GM18873 (cell line): ENCODE results near the gene PHF8.

Experiments used
- ATAC-seq: cut with Tn5 transposase; IDR thresholded peaks from one replicate; pipeline ENCODE4 v1.9.1; 2021; ENCODE audit warnings: mild to moderate bottlenecking, moderate library complexity, moderate number of reproducible peaks; ENCODE audit not compliant: unreplicated experiment, low FRiP score

The PHF8 gene

DNA sequence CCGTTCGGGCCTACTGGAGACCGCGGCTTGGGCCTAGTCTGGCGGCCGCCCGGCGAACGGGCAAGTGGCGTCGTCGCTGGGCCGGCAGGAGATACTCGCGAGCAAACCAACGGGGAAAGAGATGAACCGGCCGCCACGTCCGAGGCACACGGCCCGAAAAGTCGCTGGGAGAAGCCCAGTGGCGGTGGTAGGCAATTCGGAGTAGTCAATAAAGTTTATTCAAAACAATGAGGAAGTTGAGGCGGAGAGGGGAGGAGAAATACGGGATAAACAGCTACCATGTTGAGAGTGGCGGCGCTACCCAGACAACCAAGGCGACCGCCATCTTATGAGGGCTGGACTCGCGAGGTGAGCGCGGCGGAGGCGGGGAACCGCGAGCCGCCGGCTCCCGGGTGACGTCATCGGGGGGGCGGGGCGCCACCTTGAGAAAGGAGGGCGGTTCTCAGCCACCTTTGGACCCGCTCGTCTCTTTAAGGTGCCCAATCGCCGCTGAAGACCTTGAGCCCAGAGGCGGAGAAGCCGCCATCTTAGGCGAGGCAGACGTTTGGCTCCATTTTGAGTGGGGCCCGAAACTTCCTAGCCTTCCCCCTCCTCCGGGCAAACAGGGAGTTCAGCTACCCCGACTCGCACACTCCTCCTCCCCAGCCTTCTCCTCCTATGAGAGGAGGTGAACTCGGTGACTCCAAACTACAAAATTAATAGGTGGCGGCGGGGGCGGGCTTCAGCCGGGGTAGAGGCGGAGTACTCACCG, at the start of gene PHF8:
PHF8 (minus strand) TSS at position 348 of the 751 bp plus-strand sequence. CDS start 1,745 bp downstream, outside the sequence.
- peak; percentile 80 for ATAC-seq

DNA sequence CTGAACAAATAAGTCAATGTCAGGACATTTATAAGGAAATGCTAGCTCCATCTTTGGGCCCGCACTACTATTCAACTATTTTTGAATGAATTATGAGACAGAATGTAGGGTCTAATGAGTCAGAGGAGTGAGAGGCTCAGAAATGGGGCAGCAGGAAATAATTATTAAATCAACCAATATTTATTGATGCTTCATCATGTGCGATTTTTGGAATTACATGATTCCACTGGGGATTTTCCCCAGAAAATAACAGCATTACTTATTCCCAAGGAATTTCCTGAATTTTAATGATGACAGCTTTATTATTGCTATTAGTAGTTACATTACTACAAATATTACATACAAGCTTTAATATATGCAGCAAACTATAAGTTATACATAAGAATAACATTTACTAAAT, 49.3 kb upstream of the PHF8 start:
- ATAC-seq, result no peak

DNA sequence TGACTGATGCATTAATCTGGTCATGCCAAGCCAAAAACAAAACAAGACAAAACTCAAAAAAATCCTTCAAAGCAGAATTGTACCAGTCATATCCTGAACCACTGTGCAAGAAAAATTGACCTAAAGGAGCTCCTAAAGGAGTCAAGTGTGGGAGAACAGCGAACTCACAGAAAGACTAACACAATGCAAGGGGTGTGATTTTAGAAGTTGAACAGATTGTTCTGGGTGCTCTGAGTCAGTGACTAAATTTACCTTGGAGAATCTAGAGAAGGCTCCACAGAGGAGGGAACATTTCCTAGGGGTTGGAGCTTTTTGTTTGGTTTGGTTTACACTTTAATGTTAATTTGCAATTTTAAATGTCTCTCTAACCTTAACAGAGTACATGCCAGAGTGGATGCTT, 48.9 kb upstream of the PHF8 start:
- no peak for ATAC-seq

DNA sequence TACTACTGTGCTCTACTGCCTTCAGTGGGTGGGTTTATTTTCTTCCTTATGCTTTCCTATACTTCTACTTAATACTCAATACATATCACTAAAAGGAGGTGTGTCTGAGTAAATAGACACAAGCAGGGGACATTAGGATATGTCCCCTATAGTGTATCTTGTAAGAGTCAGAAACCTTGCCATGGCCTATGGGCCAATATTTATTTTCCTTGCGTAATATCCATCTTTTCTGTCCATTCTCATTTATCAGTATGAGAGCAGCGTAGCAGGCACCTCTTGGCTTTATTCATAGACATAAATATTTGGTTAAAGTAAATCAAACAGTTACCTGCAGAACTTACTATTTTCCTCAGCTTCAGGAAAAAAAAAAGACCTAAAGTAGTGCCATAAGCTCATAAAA, 46.6 kb upstream of the PHF8 start:
- no peak for ATAC-seq

DNA sequence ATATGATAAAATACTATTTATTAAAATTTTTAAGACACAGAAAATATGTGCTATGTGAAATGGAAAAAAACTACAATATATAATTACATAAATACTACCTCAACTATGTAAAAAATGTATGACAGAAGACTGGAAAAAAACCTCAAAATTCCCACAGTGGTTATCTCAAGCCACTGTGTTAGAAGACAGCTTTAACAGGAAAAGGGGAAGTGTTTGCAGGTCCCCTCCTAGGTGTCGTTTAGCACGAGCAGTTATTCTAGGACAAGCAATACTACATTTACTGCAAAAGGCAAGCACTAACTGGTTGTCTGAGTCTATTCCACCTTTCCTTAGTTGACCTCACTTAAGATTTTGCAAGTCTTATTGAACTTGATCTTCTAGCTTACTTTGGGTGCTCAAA, 44.9 kb upstream of the PHF8 start:
- no peak for ATAC-seq

DNA sequence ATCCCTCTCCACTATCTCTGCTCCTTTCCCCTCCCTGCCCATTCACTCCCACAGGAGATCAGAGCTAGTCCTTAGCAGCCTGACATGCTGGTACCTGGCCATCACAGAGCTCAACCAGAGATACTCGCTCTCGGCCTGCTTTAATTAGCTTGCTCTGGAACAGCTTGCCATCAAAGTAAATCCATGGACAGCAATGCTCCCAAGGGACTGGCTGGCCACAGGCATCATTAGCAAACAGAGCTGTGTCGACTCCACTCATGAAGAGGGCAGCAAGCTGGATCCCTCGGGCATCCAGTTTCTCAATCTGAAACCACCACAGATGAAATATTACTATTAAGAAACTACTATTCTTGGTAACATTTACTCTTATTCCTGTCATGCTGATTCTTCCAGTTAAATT, 43.4 kb upstream of the PHF8 start:
- ATAC-seq, result no peak

DNA sequence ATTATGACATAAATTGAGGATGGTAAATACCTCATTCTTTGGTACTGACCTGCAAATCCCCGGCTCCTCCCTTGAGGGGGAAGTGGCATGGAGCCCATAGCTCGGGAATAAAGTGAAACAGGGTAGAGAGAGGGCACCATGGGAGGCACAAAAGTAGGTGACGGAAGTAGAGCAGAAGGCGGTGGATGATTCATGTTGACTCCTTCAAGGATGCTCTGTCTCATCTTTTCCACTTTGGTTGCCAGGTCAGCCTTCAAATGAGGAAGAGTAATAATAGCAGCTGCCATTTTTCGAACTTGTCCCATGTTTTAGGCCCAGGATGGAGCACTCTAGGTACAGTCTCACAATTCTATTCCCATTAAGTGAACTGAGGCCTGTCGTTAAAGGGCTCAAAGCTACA, 41.4 kb upstream of the PHF8 start:
- ATAC-seq, result no peak

DNA sequence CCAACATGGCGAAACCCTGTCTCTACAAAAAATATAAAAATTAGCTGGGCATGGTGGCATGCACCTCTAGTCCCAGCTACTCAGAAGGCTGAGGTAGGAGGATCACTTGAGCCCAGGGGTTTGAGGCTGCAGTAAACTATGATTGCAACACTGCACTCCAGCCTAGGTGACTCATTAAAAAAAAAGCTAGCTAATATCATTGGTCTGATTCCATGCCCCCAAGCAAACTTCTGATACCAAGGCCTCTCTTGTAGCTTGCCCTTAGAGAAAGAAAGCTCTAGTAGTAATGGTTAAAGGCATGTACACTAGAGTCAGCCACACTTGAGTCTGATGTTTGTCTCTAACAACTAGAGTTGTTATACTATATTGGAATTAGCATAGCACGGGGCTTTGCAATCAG, 32.6 kb upstream of the PHF8 start:
- ATAC-seq, result no peak

DNA sequence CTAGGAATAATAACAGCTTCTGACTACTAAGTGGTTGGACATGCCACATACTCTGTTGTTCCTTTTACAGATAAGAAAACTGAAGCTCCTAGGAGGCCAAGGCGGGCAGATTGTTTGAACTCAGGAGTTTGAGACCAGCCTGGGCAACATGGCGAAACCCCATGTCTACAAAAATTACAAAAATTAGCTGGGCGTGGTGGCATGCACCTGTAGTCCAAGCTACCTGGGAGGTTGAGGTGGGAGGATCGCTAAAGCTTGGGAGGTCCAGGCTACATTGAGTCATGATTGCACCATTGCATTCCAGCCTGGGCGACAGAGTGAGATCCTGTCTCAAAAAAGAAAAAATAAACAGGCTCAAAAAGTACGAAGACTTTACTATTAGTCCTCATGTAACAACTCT, 30.6 kb upstream of the PHF8 start:
- no peak for ATAC-seq

DNA sequence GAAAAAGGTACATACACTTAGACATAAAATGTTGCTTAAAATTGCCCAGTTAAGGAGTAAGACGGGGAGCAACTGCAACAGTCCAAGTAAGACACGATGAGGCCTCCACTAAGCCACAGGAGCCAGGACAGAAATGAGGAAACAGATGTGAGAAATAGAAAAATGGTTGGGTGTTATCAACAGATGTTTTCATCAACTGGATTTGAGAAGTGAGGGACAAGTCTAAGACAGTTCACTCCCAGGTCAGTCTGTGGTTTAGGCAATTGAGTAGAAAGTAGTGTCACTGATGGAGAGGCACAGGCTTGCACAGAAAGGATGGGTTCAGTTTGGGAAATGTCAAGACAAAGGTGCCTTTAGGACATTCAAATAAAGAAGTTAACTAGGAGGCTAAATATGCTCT, 23.5 kb upstream of the PHF8 start:
- no peak for ATAC-seq

DNA sequence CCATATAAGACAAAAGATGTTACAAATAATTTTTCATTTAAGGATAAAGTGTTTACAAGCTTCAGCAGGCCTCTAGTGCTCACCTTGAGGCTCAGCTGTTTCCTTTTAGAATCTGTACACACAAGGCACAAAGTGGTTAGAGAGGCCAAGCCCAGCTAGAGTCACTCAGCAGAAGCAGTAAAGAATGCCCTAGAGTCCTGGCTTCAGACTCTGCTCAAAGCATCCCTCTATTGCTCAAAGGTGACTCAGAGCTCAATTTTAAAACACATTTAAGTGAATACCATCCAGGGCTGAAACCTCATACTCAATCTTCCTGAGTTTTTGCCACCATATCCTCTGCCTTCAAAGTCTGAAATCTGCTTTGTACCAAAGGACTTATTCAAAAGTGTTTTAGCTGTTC, 22.6 kb upstream of the PHF8 start:
- ATAC-seq, result no peak

DNA sequence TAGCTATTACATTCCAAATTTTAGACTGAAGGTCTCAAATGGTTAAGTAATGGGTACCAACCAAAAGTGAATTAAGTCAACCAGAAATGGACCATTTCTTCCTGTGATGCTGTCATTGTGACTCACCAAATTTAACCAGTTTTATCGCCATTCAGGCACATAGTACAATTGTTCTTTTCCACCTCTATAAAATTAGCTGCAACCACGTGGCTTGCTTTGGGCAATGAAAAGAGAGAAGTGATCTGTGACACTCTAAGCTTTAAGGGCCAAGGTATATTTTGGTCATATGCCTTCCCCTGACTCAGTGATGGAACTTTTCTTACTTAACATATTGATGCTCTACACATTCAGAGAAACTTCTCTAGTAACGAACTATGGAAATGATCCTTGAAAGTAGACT, 20.3 kb upstream of the PHF8 start:
- ATAC-seq, result no peak

DNA sequence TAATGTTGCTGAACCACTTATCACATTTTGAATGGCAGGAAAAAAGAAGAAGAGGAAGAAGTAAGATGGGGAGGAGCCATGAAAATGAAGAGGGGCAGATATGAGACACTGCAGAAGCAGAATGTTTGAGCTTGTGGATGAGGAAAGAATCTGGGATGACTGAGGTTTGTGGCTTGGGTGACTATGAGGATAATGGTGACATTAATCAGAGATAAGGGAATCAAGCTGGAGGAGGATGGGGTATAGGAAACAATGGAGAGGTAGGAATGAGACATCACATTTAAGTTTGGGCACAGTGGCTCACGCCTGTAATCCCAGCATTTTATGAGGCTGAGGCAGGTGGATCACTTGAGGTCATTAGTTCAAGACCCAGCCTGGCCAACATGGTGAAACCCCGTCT, 19.1 kb upstream of the PHF8 start:
- ATAC-seq, result no peak

DNA sequence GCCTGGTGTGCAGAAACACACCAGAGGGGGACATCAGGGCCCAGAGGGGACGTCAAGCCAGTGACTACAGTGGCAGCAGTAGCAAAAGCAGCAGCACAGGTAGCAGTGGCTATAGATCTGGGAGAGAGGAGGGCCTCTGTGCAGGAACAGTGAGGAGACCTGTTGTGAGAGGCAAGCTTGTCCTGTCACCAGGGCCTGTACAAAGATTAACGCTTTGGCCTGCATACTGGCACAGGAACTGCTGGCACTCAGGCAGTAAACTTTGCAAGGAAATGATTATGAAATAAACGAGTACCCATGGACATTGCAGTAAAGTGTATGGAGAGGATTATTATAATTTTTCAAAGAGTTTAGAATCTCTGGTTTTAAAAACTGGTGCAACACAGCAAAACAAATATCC, 5.5 kb upstream of the PHF8 start:
- no peak for ATAC-seq

DNA sequence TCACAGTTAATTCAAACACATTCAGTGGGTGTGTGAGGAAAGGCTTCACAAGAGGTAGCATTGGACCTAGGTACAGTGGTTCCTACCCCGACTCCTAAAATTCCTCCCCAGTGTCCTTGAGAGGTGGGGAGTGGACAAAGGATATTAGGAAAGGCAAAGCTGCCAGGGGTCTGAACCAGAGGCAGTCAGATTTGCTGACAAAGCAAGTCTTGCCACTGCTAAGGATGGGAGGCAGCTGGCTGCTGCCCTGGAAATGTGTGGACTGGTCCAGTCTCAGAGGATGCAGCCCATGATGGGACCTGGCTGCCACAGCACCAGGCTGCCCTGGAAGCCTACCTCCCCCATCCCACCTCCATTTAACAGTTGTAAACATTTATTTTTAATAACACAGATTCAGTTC, 4.1 kb upstream of the PHF8 start:
- ATAC-seq, result no peak

DNA sequence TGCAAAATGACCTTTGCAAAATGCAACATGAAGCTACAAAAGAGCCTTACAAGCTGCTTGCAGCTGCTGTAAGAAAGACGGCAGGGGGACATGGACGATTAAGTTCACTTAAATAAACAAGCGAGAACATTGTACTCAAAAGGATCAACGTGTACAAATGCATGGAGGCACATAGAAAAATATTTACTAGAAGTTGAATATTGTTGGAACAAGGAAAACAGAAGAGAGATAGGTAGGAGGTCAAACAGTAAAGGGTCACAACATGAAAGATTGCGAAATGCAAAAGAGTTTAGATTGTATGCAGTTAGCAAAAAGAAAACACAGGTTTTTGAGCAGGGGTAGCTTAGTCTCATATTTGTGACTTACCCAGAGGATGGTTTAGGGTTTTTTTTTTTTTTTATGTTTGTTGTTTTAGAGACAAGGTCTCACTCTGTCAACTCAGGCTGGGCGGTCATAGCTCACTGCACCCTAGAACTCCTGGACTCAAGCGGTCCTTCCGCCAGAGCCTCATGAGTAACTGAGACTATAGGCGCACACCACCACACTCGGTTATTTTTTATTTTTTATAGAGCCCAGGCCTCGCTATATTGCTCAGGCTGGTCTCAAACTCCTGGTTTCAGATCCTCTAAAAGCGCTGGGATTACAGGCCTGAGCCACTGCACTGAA, 1.4 kb upstream of the PHF8 start:
- ATAC-seq, result no peak

DNA sequence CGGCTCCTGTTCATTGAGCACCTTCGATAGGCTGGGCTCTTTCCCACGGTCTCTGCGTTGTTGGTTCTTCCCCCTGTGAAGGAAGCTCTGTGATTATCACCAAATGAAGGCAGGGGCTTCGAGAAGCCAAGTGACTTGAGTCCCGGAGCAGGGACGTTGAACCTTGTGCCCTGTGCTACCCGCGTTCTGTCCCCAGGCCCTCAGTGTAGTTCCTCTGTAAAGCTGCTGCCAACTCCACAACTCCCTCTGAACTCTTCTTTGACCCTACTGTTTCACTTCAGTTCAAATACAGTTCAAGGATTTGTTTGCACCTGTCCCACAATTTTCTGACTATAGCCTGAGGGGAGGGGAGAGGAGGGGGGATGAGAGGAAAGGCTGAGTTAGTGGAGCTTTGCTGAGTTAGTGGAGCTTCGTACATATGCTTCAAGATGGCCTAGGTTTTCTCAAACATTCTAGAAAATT, 635 bp upstream of the PHF8 start:
- ATAC-seq, result no peak

DNA sequence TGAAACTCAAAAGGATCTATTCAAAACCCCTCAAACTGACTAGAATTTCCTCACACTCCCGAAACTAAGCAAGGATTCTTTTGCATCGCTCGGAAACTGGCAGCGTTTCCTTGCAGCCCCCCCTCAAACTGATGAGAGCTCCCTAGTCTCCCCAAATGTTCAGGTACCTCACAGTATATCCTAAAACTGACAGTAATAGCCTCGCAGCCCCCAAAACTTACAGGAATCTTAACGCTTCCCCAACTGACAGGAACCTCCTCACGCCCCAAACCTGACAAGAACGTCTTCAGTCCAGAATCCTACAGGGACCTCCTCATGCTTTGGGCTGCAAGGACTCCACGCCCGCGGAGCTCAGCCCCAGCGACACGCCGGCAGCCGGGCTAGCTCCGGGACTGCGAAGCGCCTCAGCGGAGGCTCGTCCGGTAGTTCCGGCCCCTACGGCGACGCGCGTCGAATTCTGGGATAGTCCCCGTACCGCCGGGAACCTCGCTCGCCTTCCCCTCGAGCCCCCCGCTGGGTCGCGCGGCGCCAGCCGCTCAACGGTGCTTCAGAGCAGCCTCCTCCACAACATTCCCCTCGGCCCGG, 640 bp downstream of the PHF8 start:
- ATAC-seq, result peak; percentile 8

DNA sequence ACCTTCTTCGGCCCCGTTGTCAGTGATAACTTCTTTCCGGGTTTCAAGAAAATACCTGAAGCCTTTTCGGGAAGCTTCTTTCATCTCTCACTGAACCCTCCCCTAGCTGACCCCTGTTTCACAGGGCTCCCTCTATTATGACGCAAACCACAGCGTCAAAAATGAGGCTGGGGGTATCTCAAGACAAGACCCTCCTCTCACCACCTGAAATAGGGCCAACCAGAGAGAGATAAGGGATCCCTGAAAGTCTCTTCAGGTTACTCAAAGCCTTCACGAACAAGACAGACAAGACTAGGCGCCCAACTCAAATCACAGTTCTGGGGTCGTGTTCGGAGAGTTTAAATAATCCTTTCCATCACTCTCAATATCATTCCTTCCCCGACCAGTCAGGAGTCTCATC, 1.2 kb downstream of the PHF8 start:
- no peak for ATAC-seq

DNA sequence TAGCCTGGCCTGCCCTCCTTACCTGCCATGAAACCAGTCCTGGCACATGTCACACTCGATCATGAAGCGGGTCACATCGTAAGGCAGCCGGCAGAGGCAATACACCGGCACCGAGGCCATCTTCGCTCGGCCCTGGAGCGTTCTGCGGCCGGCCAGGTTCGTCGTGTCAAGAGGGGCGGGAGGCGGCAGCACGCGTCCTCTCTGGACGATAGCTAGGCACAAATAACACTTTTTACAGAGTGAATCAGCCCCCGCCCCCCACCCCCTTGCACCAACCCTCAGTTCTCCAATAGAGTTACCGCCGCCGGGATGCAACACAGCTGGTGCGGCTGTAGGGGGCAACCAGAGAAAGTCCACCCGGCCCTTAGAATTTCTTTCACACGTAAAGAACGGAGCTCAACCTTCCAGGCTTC, 1.7 kb downstream of the PHF8 start:
- ATAC-seq, result no peak

DNA sequence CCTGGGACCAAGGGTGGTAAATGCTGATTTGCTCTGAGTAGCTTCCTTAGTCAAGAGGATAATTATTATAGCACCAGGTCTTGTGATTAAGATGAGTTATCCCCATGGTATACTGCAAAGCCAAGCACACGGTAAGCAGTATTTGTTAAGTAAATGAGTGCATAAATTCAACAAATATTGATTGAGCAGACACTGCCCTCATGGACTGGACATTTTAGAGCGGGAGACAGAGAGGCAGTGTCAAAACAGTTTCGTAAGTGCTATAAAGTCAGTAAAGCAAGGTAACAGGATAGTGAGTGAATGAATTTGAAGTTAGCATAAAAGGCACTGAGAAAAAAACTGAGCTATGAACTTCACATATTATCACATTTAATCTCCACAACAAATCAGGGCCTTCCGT, 13.9 kb downstream of the PHF8 start:
- ATAC-seq, result no peak
